Lower leg skin (tissue), 4 donors: ENCODE measurements around the gene GGA2. TPM values are rescaled to one million over a fixed set of nuclear protein-coding genes. Genes with fewer than 3 reads are reported as not detected.
"Not testable (repeated sequence)": the region's sequence is repeated elsewhere in the genome, so short reads cannot be mapped to it uniquely, and the experiment has no call there.

Source experiments
- DNase-seq, 2 donors: peaks; one replicate each; pipeline ENCODE4 v3.0.0-alpha.2; 2019; ENCODE audit warnings: low spot score in 2 of 2
- H3K4me3 ChIP-seq: fragments of 200-600 bp; sonication (generic); 2 replicates; pipeline ENCODE4 v1.5.1; 2017; ENCODE audit warnings: mild to moderate bottlenecking, low read depth; ENCODE audit not compliant: poor library complexity, severe bottlenecking
- POLR2A ChIP-seq, 2 donors: fragments of 450-650 bp; IDR thresholded peaks; one replicate each; pipeline ENCODE4 v1.6.1; 2016 to 2017; ENCODE audit warnings: antibody characterized with exemption in 2 of 2, mild to moderate bottlenecking in 1 of 2, moderate library complexity in 1 of 2
- WGBS, 2 donors: methylation state at CpG; one replicate each; pipeline ENCODE4 v1.1.5; 2018; 5-methylcytosine and 5-hydroxymethylcytosine counted together
- intact Hi-C: fragments of 100-400 bp; cut with DNase I; formaldehyde crosslinking; loops from one replicate; pipeline ENCODE4 v1.15.0; 2023; ENCODE audit warnings: low total_unique reads
- total RNA-seq, 4 donors: library from RNA; depleted of rRNA; stranded (reverse); fragments of >200 nt; gene quantifications; one replicate each; pipeline ENCODE4 v1.1.0, GENCODE V29; 2016
- TF ChIP-seq, protein P1 (sequence below), 3 donors: fragments of 450-650 bp; IDR thresholded peaks; one replicate each; pipeline ENCODE4 v1.5.1; 2016; ENCODE audit warnings: antibody characterized with exemption in 3 of 3, mild to moderate bottlenecking in 3 of 3, moderate library complexity in 2 of 3

Gene GGA2
- total RNA-seq, 4 donors from 2014 or later, result 40.7 to 80.4 (median 61.4) TPM

DNA sequence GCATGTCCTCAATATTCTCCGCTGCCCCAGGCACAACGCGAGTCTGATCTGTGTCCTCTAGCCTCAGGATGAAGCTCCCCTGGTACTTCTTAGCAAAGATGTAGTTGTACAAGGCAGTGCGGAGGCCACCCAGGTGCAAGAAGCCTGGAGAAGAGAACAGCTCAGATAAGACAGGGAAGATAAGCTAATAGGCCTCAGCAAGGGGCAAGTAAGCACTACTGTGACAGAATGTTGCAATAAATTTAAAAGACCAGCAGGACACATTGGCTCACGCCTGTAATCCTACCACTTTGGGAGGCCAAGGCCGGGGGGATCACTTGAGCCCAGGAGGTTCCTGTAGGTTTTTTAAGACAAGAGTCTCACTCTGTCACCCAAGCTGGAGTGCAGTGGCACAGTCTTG is 41.9 kb upstream of the GGA2 start:
- no peak for DNase-seq
- TF ChIP-seq POLR2A (IDR thresholded peaks at IDR 0.05), result no peak
- TF ChIP-seq, protein P1, sequence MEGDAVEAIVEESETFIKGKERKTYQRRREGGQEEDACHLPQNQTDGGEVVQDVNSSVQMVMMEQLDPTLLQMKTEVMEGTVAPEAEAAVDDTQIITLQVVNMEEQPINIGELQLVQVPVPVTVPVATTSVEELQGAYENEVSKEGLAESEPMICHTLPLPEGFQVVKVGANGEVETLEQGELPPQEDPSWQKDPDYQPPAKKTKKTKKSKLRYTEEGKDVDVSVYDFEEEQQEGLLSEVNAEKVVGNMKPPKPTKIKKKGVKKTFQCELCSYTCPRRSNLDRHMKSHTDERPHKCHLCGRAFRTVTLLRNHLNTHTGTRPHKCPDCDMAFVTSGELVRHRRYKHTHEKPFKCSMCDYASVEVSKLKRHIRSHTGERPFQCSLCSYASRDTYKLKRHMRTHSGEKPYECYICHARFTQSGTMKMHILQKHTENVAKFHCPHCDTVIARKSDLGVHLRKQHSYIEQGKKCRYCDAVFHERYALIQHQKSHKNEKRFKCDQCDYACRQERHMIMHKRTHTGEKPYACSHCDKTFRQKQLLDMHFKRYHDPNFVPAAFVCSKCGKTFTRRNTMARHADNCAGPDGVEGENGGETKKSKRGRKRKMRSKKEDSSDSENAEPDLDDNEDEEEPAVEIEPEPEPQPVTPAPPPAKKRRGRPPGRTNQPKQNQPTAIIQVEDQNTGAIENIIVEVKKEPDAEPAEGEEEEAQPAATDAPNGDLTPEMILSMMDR (IDR thresholded peaks at IDR 0.05), result no peak
- WGBS, 2 donors, result 78% methylated on average over 6 of the region's 6 CpGs
- H3K4me3 ChIP-seq, result no peak overlapping the region
- intact Hi-C loops, result no loop called here

DNA sequence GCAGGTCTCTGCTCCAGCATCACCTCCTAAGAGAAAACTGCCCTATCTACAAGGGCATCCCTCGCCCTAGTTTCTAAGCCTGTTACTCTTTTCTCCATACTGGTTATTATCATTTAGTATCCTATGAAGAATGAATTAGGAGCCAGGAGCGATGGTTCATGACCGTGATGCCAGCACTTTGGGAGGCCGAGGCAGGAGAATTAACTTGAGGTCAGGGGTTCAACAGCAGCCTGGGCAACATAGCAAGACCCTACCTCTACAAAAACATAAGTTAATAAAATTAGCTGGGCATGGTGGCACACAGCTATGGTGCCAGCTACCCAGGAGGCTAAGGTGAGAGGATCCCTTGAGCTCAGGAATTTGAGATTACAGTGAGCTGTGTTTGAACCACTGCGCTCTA is 39.6 kb upstream of the GGA2 start:
- no peak for TF ChIP-seq POLR2A (IDR thresholded peaks at IDR 0.05)
- TF ChIP-seq, protein P1 (IDR thresholded peaks at IDR 0.05), result no peak
- intact Hi-C loops, result no loop called here
- H3K4me3 ChIP-seq, result no peak overlapping the region
- no peak for DNase-seq
- 95 to 96% methylated on average over 5 of the region's 5 CpGs for WGBS, 2 donors

DNA sequence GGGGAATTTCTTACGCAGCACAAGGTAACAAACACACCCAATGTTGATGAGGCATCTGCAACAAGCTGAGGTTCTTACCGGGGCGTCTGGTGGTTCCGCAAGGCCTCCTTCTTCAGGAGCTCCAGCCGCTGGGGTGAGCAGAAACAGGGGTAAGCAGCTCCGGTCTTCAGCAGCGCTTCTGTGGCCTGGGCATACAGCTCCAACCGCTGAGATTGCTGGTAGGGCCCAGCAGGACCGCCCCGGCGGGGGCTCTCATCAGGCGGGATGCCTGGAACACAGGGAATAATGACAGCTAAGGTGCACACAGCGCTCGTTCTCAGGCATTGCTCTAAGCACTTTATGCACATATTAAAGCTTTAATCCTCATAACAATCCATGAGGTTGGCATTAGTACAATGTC is 34.1 kb upstream of the GGA2 start:
- intact Hi-C loops, result no loop called here
- WGBS, 2 donors, result 96 to 98% methylated on average over 14 of the region's 14 CpGs
- no peak for DNase-seq
- H3K4me3 ChIP-seq, result no peak overlapping the region
- TF ChIP-seq, protein P1 (IDR thresholded peaks at IDR 0.05), result no peak
- no peak for TF ChIP-seq POLR2A (IDR thresholded peaks at IDR 0.05)

DNA sequence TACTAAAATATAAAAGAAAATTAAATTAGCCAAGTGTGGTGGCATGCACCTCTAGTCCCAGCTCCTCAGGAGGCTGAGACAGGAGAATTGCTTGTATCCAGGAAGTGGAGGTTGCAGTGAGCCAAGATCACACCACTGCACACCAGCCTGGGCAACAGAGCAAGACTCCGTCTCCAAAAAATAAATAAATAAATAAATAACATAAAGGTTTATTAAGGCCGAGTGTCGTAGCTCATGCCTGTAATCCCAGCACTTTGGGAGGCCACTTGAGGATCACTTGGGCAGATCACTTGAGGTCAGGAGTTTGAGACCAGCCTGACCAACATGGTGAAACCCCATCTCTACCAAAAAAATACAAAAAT is 30.5 kb upstream of the GGA2 start:
- WGBS, 2 donors, result 88 to 97% methylated on average over 3 of the region's 3 CpGs
- intact Hi-C loops, H3K4me3 ChIP-seq, DNase-seq: not testable (repeated sequence)

DNA sequence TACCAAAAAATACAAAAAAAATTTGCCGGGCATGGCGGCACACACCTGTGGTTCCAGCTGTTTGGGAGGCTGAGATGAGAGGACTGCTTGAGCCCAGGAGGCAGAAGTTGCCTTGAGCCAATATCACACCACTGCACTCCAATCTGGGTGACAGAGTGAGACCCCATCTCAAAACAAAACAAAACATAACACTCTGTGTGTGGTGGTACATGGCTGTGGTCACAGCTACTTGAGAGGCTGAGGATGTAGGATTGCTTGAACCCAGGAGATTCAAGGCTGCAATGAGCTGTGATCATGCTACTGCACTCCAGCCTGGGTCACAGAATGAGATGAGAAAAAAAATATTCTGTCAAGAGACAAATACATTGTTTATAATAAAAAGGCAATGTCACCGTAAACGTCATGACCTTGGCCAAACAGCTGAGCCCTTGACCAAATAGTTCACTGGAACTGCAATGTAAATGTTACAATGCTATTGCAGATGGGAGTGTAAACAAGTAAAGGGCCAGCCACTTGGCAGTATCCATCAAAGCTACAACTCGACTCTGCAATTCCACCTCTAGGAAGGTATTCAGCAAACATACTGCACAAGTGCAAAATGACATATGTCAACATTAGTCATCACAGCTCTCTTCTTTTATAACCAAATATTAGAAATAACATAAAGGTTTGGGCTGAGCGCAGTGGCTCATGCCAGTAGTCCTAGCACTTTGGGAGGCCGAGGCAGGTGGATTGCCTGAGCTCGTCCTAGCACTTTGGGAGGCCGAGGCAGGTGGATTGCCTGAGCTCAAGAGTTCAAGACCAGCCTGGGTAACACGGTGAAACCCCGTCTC is 29.9 kb upstream of the GGA2 start:
- intact Hi-C loops, result no loop called here
- TF ChIP-seq, protein P1 (IDR thresholded peaks at IDR 0.05), result peak in 1 of 3 donors; percentile 18
- no peak for TF ChIP-seq POLR2A (IDR thresholded peaks at IDR 0.05)
- DNase-seq, result no peak
- 93 to 95% methylated on average over 11 of the region's 11 CpGs for WGBS, 2 donors
- no peak overlapping the region for H3K4me3 ChIP-seq

DNA sequence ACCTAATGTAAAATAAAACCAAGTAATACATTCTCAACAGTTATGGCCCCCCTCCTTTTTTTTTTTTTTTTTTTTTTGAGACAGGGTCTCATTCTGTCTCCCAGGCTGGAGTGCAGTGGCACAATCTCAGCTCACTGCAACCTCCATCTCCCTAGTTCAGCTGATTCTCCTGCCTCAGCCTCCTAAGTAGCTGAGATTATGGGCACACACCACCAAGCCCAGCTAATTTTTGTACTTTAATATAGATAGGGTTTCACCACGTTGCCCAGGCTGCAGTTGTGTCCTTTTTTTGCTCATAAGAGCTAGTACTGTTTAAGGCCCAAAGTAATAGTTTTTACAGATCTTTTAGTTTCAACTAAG is 28.6 kb upstream of the GGA2 start:
- intact Hi-C loops, result no loop called here
- no peak overlapping the region for H3K4me3 ChIP-seq
- DNase-seq, result no peak
- no peak for TF ChIP-seq POLR2A (IDR thresholded peaks at IDR 0.05)
- TF ChIP-seq, protein P1 (IDR thresholded peaks at IDR 0.05), result no peak
- WGBS, 2 donors, result 95 to 100% methylated on average over 1 of the region's 1 CpG
